Smooth muscle cell (in vitro differentiated cells): ENCODE data around the gene ARL15. TPM values are rescaled to one million over a fixed set of nuclear protein-coding genes. Genes with fewer than 3 reads are reported as not detected.
"Not testable (repeated sequence)": the region's sequence is repeated elsewhere in the genome, so short reads cannot be mapped to it uniquely, and the experiment has no call there.

Experiments used
- DNase-seq: peaks from one replicate; lab custom pipeline; 2025; ENCODE audit not compliant: unreplicated experiment; lab: John Stamatoyannopoulos, UW
- H2AFZ ChIP-seq: fragments of 200-600 bp; sonication (generic); 2 replicates; pipeline ENCODE4 v1.6.0; 2016; ENCODE audit warnings: antibody characterized with exemption, low read depth, mild to moderate bottlenecking
- H3F3A ChIP-seq: fragments of 200-600 bp; sonication (generic); 2 replicates; pipeline ENCODE4 v1.6.0; 2017; ENCODE audit warnings: antibody characterized with exemption, low read depth
- H3K27ac ChIP-seq: fragments of 200-600 bp; sonication (generic); 2 replicates; pipeline ENCODE4 v1.5.1; 2016; ENCODE audit warnings: low read depth, mild to moderate bottlenecking
- H3K27me3 ChIP-seq: fragments of 200-600 bp; sonication (generic); 2 replicates; pipeline ENCODE4 v1.6.1; 2016; ENCODE audit warnings: low read depth, mild to moderate bottlenecking
- H3K36me3 ChIP-seq: fragments of 200-600 bp; sonication (generic); 2 replicates; pipeline ENCODE4 v1.5.1; 2016; ENCODE audit warnings: low read depth
- H3K4me1 ChIP-seq: fragments of 200-600 bp; sonication (generic); 2 replicates; pipeline ENCODE4 v1.5.1; 2016; ENCODE audit warnings: low read depth
- H3K4me2 ChIP-seq: fragments of 200-600 bp; sonication (generic); 2 replicates; pipeline ENCODE4 v1.6.0; 2016; ENCODE audit warnings: mild to moderate bottlenecking
- H3K4me3 ChIP-seq: fragments of 200-600 bp; sonication (generic); 2 replicates; pipeline ENCODE4 v1.5.1; 2016; ENCODE audit warnings: mild to moderate bottlenecking
- H3K79me2 ChIP-seq: fragments of 200-600 bp; sonication (generic); 2 replicates; pipeline ENCODE4 v1.6.0; 2016; ENCODE audit warnings: low read depth, mild to moderate bottlenecking
- H3K9ac ChIP-seq: fragments of 200-600 bp; sonication (generic); 2 replicates; pipeline ENCODE4 v1.6.0; 2016; ENCODE audit warnings: low read depth
- H3K9me3 ChIP-seq: fragments of 200-600 bp; sonication (generic); replicated peaks from 2 replicates; pipeline ENCODE4 v1.5.1; 2016; ENCODE audit warnings: low read depth
- H4K20me1 ChIP-seq: fragments of 200-600 bp; sonication (generic); 2 replicates; pipeline ENCODE4 v1.6.0; 2016; ENCODE audit warnings: low read depth
- CTCF ChIP-seq: fragments of 200-600 bp; sonication (generic); IDR thresholded peaks from 2 replicates; pipeline ENCODE4 v1.5.1; 2017; ENCODE audit warnings: borderline replicate concordance, mild to moderate bottlenecking, antibody characterized with exemption; ENCODE audit not compliant: insufficient read depth, poor library complexity, severe bottlenecking
- WGBS: methylation state at CpG from one replicate; pipeline ENCODE4 v1.1.7; 2016; ENCODE audit warnings: low lambda C conversion rate; 5-methylcytosine and 5-hydroxymethylcytosine counted together
- polyA plus RNA-seq: library from polyadenylated mRNA; unstranded; fragments of >200 nt; fragmentation: Nextera tagmentation; extraction: Ambion mirVana; gene quantifications from 2 replicates; pipeline ENCODE4 v1.2.1, GENCODE V29; 2016
- total RNA-seq: library from RNA; depleted of rRNA; stranded (reverse); fragments of >200 nt; gene quantifications from 2 replicates; pipeline ENCODE4 v1.2.3, GENCODE V29; 2014

Gene ARL15
- total and polyA plus RNA-seq, 2 experiments from 2014 or later, result 9.8 to 51.1 TPM

- no peak for DNase-seq
Observed at GRCh38 chr5:54063817-54064216, 246.6 kb downstream of the ARL15 start.

GRCh38 chr5:54062958-54063357 is 247.4 kb downstream of the ARL15 start:
- no peak for DNase-seq
- no peak overlapping the region for H3K4me3 ChIP-seq
- H3K36me3 ChIP-seq, result no peaks in the 10 kb centered on the region
- peaks cover 16% of the 10 kb centered on the region for H3K4me1 ChIP-seq
- H3F3A ChIP-seq, result peaks cover 9% of the 10 kb centered on the region
- H3K79me2 ChIP-seq, result no peaks in the 10 kb centered on the region
- H3K4me2 ChIP-seq, result peak overlapping the region; percentile 51
- H2AFZ ChIP-seq, result no peak overlapping the region
- H3K27me3 ChIP-seq, result no peaks in the 10 kb centered on the region
- H3K9ac ChIP-seq, result no peak overlapping the region
- WGBS, result 10% methylated on average over 3 of the region's 3 CpGs
- H3K9me3 ChIP-seq, result no peaks in the 10 kb centered on the region
- H3K27ac ChIP-seq, result peak overlapping the region; percentile 37
- TF ChIP-seq CTCF, result no peak
- H4K20me1 ChIP-seq, result no peaks in the 10 kb centered on the region

More at GRCh38 chr5:54063817-54064216, 246.6 kb downstream of the ARL15 start:
- no peak overlapping the region for H2AFZ ChIP-seq
- H3K4me3 ChIP-seq, result no peak overlapping the region
- H3F3A ChIP-seq, result peaks cover 9% of the 10 kb centered on the region
- WGBS, result 60% methylated on average over 3 of the region's 3 CpGs
- no peaks in the 10 kb centered on the region for H3K27me3 ChIP-seq
- H3K4me1 ChIP-seq, result peaks cover 25% of the 10 kb centered on the region
- TF ChIP-seq CTCF, result no peak
- no peaks in the 10 kb centered on the region for H3K9me3 ChIP-seq
- no peaks in the 10 kb centered on the region for H3K79me2 ChIP-seq
- no peak overlapping the region for H3K9ac ChIP-seq
- peak overlapping the region; percentile 51 for H3K4me2 ChIP-seq
- peak overlapping the region; percentile 37 for H3K27ac ChIP-seq
- H3K36me3 ChIP-seq, result no peaks in the 10 kb centered on the region
- no peaks in the 10 kb centered on the region for H4K20me1 ChIP-seq

- H3K9ac ChIP-seq, H3K79me2 ChIP-seq, H3F3A ChIP-seq, DNase-seq, H3K36me3 ChIP-seq, H3K27me3 ChIP-seq, H3K4me2 ChIP-seq, H4K20me1 ChIP-seq, H3K9me3 ChIP-seq, H2AFZ ChIP-seq, H3K4me3 ChIP-seq, H3K27ac ChIP-seq: not testable (repeated sequence)
- H3K4me1 ChIP-seq, result peaks cover 13% of the 10 kb centered on the region
- 100% methylated on average over 3 of the region's 3 CpGs for WGBS
Observed at GRCh38 chr5:54060919-54061318, 249.5 kb downstream of the ARL15 start.

- Histone ChIP-seq H3K9me3 (no peaks in the 10 kb centered on the region), H3K27ac (no peak overlapping the region), H2AFZ (no peak overlapping the region), H3K79me2 (no peaks in the 10 kb centered on the region), H3F3A (no peaks in the 10 kb centered on the region), H3K4me3 (no peak overlapping the region), H3K9ac (no peak overlapping the region), H3K4me2 (no peak overlapping the region), H3K36me3 (no peaks in the 10 kb centered on the region), H3K27me3 (no peaks in the 10 kb centered on the region), H3K4me1 (no peaks in the 10 kb centered on the region), H4K20me1 (no peaks in the 10 kb centered on the region)
- no peak for DNase-seq
- WGBS, result 47% methylated on average over 2 of the region's 2 CpGs
- TF ChIP-seq CTCF, result no peak
Observed at GRCh38 chr5:54049963-54050362, 260.4 kb downstream of the ARL15 start.
